Stimulated activated CD4-positive, alpha-beta T cell treated with anti-CD3 and anti-CD28 coated beads, TNF-alpha, amount 100 ng/mL, for 24 hours (primary cell): Measurements from ENCODE around the gene FBN2.

Experiments used
- DNase-seq, 3 experiments: peaks; one replicate each; pipeline ENCODE4 v3.0.0-alpha.2; 2020; ENCODE audit warnings: low read depth in 3 of 3

Gene FBN2

DNA sequence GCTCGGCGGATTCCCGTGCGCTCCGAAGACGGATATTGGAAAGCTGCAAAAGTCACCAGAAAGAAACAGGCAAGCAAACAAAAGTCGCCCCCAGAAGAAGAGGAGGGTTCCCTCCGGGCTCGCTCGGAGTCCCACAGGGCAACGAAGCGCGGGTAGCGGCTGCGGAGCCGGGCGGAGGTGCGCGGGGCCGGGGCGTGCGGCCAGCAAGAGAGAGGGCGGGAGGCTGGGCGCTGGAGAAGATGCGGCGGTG, at the start of gene FBN2:
TSS of gene FBN2 (minus strand) at position 246 of the 250 bp plus-strand sequence. CDS start 642 bp downstream, outside the sequence.
- DNase-seq: no peak

GRCh38 chr5:128587275-128587674, 49.2 kb upstream of the FBN2 start:
- no peak for DNase-seq

- no peak for DNase-seq
These were observed 48.8 kb upstream of the FBN2 start for GRCh38 chr5:128586848-128587247.

DNA sequence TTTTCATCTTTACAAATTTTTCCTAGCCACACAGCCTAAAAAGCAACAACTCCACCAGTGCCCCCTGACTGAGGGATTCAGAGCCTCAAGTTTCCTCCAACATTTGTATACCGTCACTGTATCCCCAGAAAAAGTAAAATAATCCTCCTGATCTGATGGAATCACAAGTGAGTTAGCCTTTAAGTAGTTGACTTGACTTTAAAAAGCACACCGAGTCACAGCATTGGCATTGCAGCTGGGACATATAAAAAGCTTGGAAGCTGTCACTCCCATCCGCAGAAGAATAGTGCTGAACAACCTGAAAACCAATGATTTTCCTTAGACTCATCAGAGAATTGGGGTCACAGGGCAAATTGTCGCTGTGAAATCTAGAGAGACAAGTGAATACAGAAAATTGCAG, 41.6 kb upstream of the FBN2 start:
- no peak for DNase-seq

DNA sequence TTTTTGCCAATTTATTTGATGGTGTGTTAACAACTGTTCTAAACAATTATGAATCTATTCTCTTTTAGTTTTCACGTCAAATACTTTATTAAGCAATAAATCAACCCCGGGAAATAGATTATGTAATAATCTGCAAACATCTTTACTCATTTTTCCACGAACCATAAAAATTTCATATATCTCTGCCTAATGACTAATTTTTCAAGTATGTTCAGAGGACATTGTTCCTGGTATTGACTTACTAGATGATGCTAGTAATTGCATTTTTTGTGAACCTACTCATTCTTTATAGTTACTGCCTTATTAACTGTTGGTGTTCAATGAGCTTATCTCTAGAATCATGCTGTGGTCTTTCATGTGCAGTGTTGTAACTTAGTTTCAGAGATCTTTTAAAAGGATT, 41.0 kb upstream of the FBN2 start:
- DNase-seq: no peak

- DNase-seq: no peak
These were observed 36.0 kb upstream of the FBN2 start for GRCh38 chr5:128574041-128574440.

- no peak for DNase-seq
These were observed 34.9 kb upstream of the FBN2 start for GRCh38 chr5:128572930-128573319.

GRCh38 chr5:128572051-128572929, 34.2 kb upstream of the FBN2 start:
- no peak for DNase-seq

- DNase-seq: no peak
These were observed 28.1 kb upstream of the FBN2 start for GRCh38 chr5:128566178-128566577.

DNA sequence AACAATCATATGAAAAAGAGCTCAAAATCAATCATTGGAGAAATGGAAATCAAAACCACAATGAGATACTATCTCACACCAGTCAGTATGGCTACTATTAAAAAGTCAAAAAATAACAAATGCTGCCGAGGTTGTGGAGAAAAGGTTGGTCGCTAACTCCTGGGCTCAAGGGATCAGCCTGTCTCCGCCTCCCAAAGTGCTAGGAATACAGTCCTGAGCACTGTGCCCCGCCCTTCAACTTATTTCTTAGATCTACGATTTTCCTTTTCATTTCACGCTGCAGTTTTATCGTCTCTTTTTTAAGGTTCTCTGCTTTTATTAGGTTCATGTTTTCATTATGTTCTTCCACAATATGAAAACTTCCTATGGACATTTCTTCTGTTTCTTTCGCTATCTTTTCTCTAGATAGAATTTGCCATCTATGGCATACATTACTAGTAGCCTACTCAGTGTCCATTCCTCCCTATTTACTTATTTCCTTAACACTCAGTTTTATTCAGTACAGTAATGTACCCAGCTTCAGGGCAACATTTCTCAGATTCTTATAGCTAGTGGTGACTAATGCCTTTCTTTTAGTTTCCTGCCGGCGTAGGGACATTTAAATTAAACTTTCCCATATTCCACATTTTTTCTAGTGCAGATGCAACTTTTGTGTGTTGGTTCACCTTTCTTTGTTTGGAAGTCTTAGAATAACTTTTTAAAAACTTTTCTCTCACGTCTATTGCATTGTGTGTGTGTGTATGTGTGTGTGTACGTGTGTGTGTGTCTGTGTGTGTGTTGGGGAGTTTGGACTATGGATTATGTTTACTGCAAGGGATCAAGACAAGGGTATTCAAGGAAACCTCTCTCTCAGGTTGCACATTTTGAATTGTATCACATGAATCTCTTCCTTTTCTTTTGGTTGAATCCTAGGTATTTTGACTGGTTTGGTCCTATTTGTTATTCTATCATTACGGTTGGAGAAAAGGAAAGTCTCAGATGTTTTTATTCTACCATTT, 21.6 kb upstream of the FBN2 start:
- DNase-seq: no peak

GRCh38 chr5:128553747-128554146, 15.7 kb upstream of the FBN2 start:
- no peak for DNase-seq

- DNase-seq: no peak
These were observed 13.4 kb upstream of the FBN2 start for GRCh38 chr5:128551476-128551875.

DNA sequence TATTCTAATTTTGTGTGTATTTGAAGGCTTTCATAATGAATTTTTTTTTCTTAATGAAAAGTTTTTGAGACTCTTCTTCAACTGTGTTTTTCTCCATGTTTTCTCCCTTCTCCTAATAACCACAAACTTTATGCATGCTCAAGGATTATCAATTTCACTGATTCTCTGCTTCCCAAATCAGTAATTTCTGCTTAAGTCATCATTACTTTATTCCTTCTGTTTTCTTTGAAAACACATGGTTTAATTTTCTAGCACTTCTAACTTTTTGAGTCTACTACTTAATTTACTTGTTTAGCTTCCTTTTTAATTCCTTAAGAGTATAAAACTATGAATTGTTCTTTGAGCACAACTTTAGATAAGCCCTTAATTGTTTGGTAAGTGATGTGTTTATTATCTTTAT, 11.5 kb upstream of the FBN2 start:
- DNase-seq: no peak

DNA sequence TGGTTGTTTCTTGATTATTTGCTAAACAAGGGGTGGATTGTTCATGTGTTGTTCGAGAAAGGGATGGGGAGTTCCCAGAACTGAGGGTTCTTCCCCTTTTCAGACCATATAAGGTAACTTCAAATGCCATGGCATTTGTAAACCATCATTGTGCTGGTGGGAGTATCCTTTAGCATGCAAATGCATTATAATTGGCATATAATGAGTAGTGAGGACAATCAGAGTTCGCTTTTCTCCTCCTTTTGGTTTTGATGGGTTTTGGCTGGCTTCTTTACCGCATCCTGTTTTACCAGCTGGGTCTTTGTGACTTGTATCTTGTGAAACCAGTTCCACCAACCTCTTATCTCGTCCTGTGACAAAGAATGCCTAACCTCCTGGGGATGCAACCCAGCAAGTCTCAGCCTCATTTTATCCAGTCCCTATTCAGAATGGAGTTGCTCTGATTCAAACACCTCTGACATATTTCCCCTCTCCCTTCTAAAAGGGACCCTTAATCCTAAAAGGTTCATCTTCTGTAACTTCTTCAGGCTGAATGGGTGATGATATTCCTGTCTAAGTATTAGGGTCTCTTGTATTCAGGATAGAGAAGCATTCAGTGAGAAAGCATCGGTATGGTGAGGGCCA, 8.7 kb upstream of the FBN2 start:
- no peak for DNase-seq

GRCh38 chr5:128541385-128541784, 3.3 kb upstream of the FBN2 start:
- DNase-seq: no peak

- no peak for DNase-seq
These were observed 989 bp upstream of the FBN2 start for GRCh38 chr5:128539038-128539429.

- DNase-seq: no peak
These were observed 399 bp upstream of the FBN2 start for GRCh38 chr5:128538250-128539037.

DNA sequence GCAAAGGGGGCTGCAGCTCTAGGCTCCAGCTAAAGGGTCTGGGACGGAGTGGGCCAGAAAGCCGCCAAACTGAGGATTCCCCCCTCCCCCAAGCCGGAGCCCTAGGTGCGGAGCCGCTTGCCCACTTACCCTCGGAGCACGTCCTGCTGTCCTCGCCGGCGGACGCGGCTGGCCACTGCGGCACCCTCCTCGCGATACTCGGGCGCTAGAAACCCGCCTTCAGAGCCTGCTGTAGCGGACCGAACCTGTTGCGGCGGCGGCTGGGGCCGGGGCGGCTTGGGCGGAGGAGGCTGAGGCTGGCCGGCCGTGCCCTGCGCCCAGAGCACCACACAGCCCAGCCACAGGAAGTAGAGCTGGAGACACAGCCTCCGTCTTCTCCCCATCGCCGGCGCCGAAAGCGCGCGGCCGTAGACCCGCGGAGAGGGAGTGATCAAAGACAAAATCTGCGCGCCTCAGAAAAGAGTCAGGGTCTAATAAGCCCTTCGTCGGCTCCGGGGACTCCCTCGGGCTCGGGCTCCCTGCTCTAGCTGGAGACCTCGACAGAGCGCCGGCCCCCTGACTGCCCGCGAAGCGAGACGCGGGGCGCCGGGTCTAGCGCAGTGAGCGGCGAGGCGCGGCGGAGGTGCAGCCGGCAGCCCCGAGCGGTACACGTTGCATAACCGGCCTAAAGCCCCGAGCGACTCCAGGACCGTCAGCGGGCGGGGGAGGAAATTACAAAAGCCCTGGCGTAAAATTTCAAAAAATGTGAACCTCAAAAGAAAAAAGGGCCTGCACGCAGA, 635 bp downstream of the FBN2 start:
- no peak for DNase-seq

DNA sequence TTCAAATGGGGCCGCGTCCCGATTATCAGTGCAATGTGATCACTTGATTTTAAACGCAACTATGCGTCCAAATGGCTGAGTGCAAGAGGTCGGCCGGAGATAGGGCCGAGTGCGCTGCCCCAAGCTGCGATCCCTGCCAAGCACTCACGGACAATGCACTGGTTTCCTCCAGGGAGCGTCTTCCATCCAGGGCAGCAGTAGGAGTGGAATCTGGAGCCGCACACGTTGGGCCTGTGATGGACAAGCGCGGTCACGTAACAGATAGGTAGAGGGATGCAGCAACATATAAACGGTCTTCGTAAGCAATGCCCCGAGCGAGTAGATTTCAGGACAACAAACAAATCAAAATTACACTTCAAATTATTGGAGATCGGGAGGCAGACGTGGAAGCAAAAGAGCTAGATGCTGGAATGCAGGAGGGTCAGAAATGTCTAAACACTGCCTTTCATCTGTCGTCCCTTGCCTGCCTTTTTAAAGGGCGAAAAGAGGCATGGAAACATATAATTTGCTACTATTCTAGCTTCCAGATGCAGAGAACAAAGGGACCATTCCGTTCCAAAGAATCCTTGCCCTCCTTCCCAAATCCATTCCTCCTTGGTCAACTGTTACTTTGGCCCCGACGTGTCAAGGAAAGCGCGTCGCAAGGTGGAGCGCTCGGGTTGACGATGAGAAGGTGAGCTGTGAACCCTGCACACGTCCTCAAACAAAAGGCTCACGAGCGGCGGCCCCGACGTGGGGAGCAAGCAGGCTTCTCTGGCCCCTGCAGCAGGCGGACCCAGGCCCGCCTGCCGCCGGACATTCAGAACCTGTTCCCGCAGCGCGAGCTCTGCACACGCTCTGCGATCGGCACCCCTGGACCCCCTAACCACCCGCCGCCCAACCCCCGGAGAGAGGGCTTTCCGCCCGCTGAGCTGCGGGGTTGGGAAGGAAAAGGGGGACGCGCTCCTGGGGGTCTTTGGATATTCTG, 1.5 kb downstream of the FBN2 start:
- no peak for DNase-seq

- DNase-seq: no peak
These were observed 2.8 kb downstream of the FBN2 start for GRCh38 chr5:128535251-128535650.
